Caco-2 (cell line): ENCODE results near the gene ZNF764. TPM values are rescaled to one million over a fixed set of nuclear protein-coding genes. Genes with fewer than 3 reads are reported as not detected.
A peak's percentile ranks its signal among the peaks of the same experiment; 100 is the strongest.

Source experiments
- BruUV-seq: library from RNA; stranded (reverse); fragments of 400-500 nt; replicated peaks from 2 replicates; lab custom pipeline; 2021; lab: Mats Ljungman, UMichigan
- CTCF ChIA-PET: fragments of 300-600 bp; sonication (Branson Sonifier 250); formaldehyde crosslinking; loops from one replicate; lab custom pipeline; 2022; ENCODE audit warnings: antibody characterized with exemption; lab: Charles Lee
- POLR2A ChIA-PET: fragments of 300-600 bp; sonication (Branson Sonifier 250); formaldehyde crosslinking; loops from one replicate; lab custom pipeline; 2022; ENCODE audit warnings: antibody characterized with exemption; lab: Charles Lee
- DNase-seq, 2 experiments: peaks; one replicate each; pipeline versions ENCODE4 v3.0.0 to v3.0.0-alpha.2; 2020 to 2022
- H3K27me3 ChIP-seq: replicated peaks from 2 replicates; pipeline ENCODE4 v1.6.0; 2011; ENCODE audit warnings: low read length; ENCODE audit not compliant: control insufficient read depth, insufficient read depth
- H3K36me3 ChIP-seq: 2 replicates; pipeline ENCODE4 v1.5.1; 2011; ENCODE audit warnings: low read length; ENCODE audit not compliant: control insufficient read depth, insufficient read depth
- H3K4me1 ChIP-seq: fragments of 250-450 bp; sonication (Bioruptor Pico); 2 replicates; pipeline ENCODE4 v1.5.1; 2020; ENCODE audit warnings: mild to moderate bottlenecking
- H3K4me3 ChIP-seq: 2 replicates; pipeline ENCODE4 v1.5.1; 2011; ENCODE audit warnings: low read depth, mild to moderate bottlenecking, control low read depth, low read length
- H3K9me3 ChIP-seq: fragments of 250-450 bp; sonication (Bioruptor Pico); 2 replicates; pipeline ENCODE4 v1.5.1; 2020; ENCODE audit warnings: mild to moderate bottlenecking, moderate library complexity
- H3K27ac Mint-ChIP-seq: one replicate; pipeline ENCODE4 v1.8.0; 2022; ENCODE audit warnings: mixed read lengths; ENCODE audit not compliant: unreplicated experiment
- H3K27me3 Mint-ChIP-seq: one replicate; pipeline ENCODE4 v1.8.0; 2022; ENCODE audit warnings: mixed read lengths; ENCODE audit not compliant: insufficient read depth, unreplicated experiment
- H3K36me3 Mint-ChIP-seq: one replicate; pipeline ENCODE4 v1.8.0; 2022; ENCODE audit warnings: mild to moderate bottlenecking, mixed read lengths; ENCODE audit not compliant: insufficient read depth, unreplicated experiment
- H3K4me1 Mint-ChIP-seq: one replicate; pipeline ENCODE4 v1.8.0; 2022; ENCODE audit warnings: low read depth, mixed read lengths; ENCODE audit not compliant: unreplicated experiment
- H3K4me3 Mint-ChIP-seq: one replicate; pipeline ENCODE4 v1.8.0; 2022; ENCODE audit warnings: mild to moderate bottlenecking, moderate library complexity, mixed read lengths; ENCODE audit not compliant: unreplicated experiment
- H3K9me3 Mint-ChIP-seq: one replicate; pipeline ENCODE4 v1.8.0; 2022; ENCODE audit warnings: mixed read lengths; ENCODE audit not compliant: unreplicated experiment
- CTCF ChIP-seq, 2 experiments: fragments of 200-600 bp in 1 of 2; IDR thresholded peaks; 1 replicate in 1 of 2; 2 replicates in 1 of 2; pipeline versions ENCODE4 v1.5.1 to v1.8.0; 2011 to 2022; ENCODE audit warnings: antibody characterized with exemption in 1 of 2, control low read depth in 1 of 2, inconsistent platforms in 1 of 2, low read depth in 1 of 2, low read length in 1 of 2, mild to moderate bottlenecking in 1 of 2, moderate library complexity in 1 of 2; ENCODE audit not compliant: insufficient read depth in 1 of 2, severe bottlenecking in 1 of 2, unreplicated experiment in 1 of 2
- intact Hi-C: fragments of 100-400 bp; cut with micrococcal nuclease; formaldehyde crosslinking; loops from one replicate; pipeline ENCODE4 v1.10.0; 2022; ENCODE audit not compliant: unreplicated experiment
- total RNA-seq: library from RNA; stranded (reverse); gene quantifications from 2 replicates; pipeline ENCODE4 v1.2.3, GENCODE V29; 2022

Gene ZNF764
- total RNA-seq, 1 experiment from 2014 or later = 8.5 TPM

- H3K27me3 Mint-ChIP-seq = no peaks in the 10 kb centered on the region
Measured at GRCh38 chr16:30604316-30604947, 46.3 kb upstream of the ZNF764 start.

DNA sequence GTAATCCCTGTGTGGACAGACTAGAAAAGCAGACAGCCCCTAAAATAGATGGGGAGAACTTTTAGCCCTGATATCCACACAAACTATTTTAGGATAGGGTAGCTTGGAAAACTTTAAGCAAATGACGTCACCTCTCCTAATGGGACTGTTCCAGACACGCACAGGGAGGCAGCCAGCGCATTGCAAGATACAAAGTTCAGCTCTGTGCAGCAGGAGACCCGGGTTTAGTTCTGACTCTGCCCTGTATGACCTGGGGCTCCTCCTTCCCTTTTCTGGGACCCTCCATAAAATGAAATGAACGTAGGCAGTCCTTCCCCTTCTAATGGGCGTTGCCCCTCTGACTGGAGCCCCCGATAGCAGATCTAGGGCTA is 45.8 kb upstream of the ZNF764 start:
- Mint-ChIP-seq H3K4me1 (no peaks in the 10 kb centered on the region), H3K27ac (no peak overlapping the region), H3K4me3 (no peak overlapping the region), H3K36me3 (peaks cover 51% of the 10 kb centered on the region), H3K27me3 (no peaks in the 10 kb centered on the region), H3K9me3 (peaks cover 12% of the 10 kb centered on the region)
- Histone ChIP-seq H3K27me3 (no peaks in the 10 kb centered on the region), H3K36me3 (no peaks in the 10 kb centered on the region; the same call in 1 of the 2 replicates), H3K4me3 (no peak overlapping the region), H3K9me3 (no peaks in the 10 kb centered on the region), H3K4me1 (no peaks in the 10 kb centered on the region)
- ChIA-PET POLR2A (no interaction called here), CTCF (no interaction called here)
- TF ChIP-seq CTCF (IDR thresholded peaks at IDR 0.05; ENCODE audit: insufficient read depth in 1 of 2, low read depth in 1 of 2, low read length in 1 of 2, severe bottlenecking in 1 of 2, unreplicated experiment in 1 of 2) = no peak
- BruUV-seq = no TSS peak
- no peak for DNase-seq
- intact Hi-C loops = no loop called here

More at GRCh38 chr16:30604316-30604947, 46.3 kb upstream of the ZNF764 start:
- ChIA-PET CTCF (no interaction called here), POLR2A (no interaction called here)
- intact Hi-C loops = no loop called here
- no peak for DNase-seq
- Histone ChIP-seq H3K9me3 (no peaks in the 10 kb centered on the region), H3K4me3 (no peak overlapping the region), H3K4me1 (no peaks in the 10 kb centered on the region), H3K27me3 (no peaks in the 10 kb centered on the region), H3K36me3 (no peaks in the 10 kb centered on the region; the same call in 1 of the 2 replicates)
- peaks cover 12% of the 10 kb centered on the region for H3K9me3 Mint-ChIP-seq
- no peaks in the 10 kb centered on the region for H3K4me1 Mint-ChIP-seq
- no TSS peak for BruUV-seq
- TF ChIP-seq CTCF (IDR thresholded peaks at IDR 0.05; ENCODE audit: insufficient read depth in 1 of 2, low read depth in 1 of 2, low read length in 1 of 2, severe bottlenecking in 1 of 2, unreplicated experiment in 1 of 2) = no peak
- H3K27ac Mint-ChIP-seq = no peak overlapping the region
- peaks cover 52% of the 10 kb centered on the region for H3K36me3 Mint-ChIP-seq
- no peak overlapping the region for H3K4me3 Mint-ChIP-seq

DNA sequence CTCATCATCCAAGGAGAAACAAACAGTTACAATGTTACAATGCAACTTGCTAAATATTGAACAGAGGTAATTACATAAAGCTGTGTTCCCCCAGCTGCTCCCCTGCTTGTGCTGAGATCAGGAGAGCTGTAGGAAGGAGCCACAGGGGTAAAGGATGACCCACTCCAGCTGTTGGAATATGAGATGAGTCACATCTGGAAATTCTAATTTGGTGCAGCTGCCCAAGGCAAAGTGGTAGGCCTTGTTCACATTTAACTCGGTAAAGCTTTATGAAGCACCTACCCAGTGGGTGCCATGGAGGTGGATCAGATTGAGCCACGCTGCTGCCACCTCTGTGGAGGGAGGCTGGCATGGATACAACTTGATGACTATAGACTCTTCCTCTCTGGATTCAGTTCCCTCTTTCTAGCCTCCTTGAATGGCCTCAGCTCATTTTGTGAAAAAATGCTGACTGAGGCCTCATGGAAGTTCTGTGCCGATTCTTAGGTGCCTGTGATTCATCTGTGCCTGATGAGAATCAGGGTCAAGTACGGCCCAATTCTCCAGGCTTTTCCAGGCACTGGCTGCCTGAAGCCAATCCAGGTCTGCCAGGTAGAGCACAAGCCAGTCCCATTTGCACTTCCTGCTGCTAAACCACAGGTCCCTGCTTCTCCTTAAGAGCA is 44.6 kb upstream of the ZNF764 start:
- H3K9me3 ChIP-seq = no peaks in the 10 kb centered on the region
- DNase-seq = no peak
- Mint-ChIP-seq H3K4me1 (no peaks in the 10 kb centered on the region), H3K27ac (no peak overlapping the region), H3K36me3 (peaks cover 40% of the 10 kb centered on the region), H3K4me3 (no peak overlapping the region), H3K27me3 (no peaks in the 10 kb centered on the region), H3K9me3 (peaks cover 12% of the 10 kb centered on the region)
- H3K4me1 ChIP-seq = no peaks in the 10 kb centered on the region
- intact Hi-C loops = no loop called here
- H3K27me3 ChIP-seq = no peaks in the 10 kb centered on the region
- H3K4me3 ChIP-seq = no peak overlapping the region
- ChIA-PET POLR2A (interaction anchor here (0.6 kb wide), 1 partner anchor 50 kb away, joined by 5 read pairs; no protein-coding TSS in a partner anchor), CTCF (interaction anchor here (0.6 to 1.0 kb wide), 3 partner anchors 11 to 173 kb away, joined by 3 to 5 read pairs (median 5); partner anchors contain the start of gene DCTPP1)
- no peak for TF ChIP-seq CTCF (IDR thresholded peaks at IDR 0.05; ENCODE audit: insufficient read depth in 1 of 2, low read depth in 1 of 2, low read length in 1 of 2, severe bottlenecking in 1 of 2, unreplicated experiment in 1 of 2)
- BruUV-seq = TSS peak; percentile 18
- H3K36me3 ChIP-seq = no peaks in the 10 kb centered on the region; the same call in 1 of the 2 replicates
